Lung (tissue), 12 donors: ENCODE results near the gene QRFP. TPM values are rescaled to one million over a fixed set of nuclear protein-coding genes. Genes with fewer than 3 reads are reported as not detected.

ENCODE experiments used
- ATAC-seq: fragments of 200-7000 bp; cut with Tn5 transposase; one replicate; pipeline ENCODE4 v1.9.1; 2020; ENCODE audit warnings: moderate number of reproducible peaks; ENCODE audit not compliant: insufficient read depth, low FRiP score
- DNase-seq, 3 donors: peaks; one replicate each; pipeline ENCODE4 v3.0.0-alpha.2; 2013 to 2017
- H3K27ac ChIP-seq, 2 donors: one replicate each; pipeline ENCODE4 v1.5.1; 2013; ENCODE audit warnings: mild to moderate bottlenecking in 2 of 2, moderate library complexity in 2 of 2, control low read depth in 1 of 2, inconsistent platforms in 1 of 2, low read depth in 1 of 2, low read length in 1 of 2
- H3K27me3 ChIP-seq, 3 donors: one replicate each; pipeline ENCODE4 v1.5.1; 2013; ENCODE audit warnings: low read length in 2 of 3; ENCODE audit not compliant: control insufficient read depth in 3 of 3, insufficient read depth in 3 of 3
- H3K36me3 ChIP-seq, 4 donors: one replicate each; pipeline ENCODE4 v1.5.1; 2013; ENCODE audit warnings: low read length in 4 of 4, mild to moderate bottlenecking in 1 of 4, moderate library complexity in 1 of 4; ENCODE audit not compliant: control insufficient read depth in 4 of 4, insufficient read depth in 4 of 4
- H3K4me1 ChIP-seq, 5 donors: one replicate each; pipeline ENCODE4 v1.5.1; 2013; ENCODE audit warnings: low read length in 5 of 5, mild to moderate bottlenecking in 2 of 5, moderate library complexity in 1 of 5; ENCODE audit not compliant: control insufficient read depth in 5 of 5, insufficient read depth in 5 of 5
- H3K4me3 ChIP-seq: one replicate; pipeline ENCODE4 v1.5.1; 2013; ENCODE audit warnings: mild to moderate bottlenecking, control low read depth, moderate library complexity
- H3K9ac ChIP-seq, 2 donors: one replicate each; pipeline ENCODE4 v1.5.1; 2013; ENCODE audit warnings: low read length in 2 of 2, control low read depth in 1 of 2; ENCODE audit not compliant: insufficient read depth in 1 of 2
- H3K9me3 ChIP-seq, 4 donors: one replicate each; pipeline ENCODE4 v1.5.1; 2013; ENCODE audit warnings: low read length in 3 of 4, mild to moderate bottlenecking in 1 of 4, moderate library complexity in 1 of 4; ENCODE audit not compliant: control insufficient read depth in 4 of 4, insufficient read depth in 3 of 4
- CTCF ChIP-seq: IDR thresholded peaks from 2 replicates; pipeline ENCODE4 v1.5.1; 2012; ENCODE audit warnings: mild to moderate bottlenecking; ENCODE audit errors: control extremely low read depth, extremely low read depth
- WGBS, 2 donors: extraction: QIAGEN DNeasy Blood & Tissue Kit; methylation state at CpG; one replicate each; pipeline ENCODE4 v1.1.7; 2013; 5-methylcytosine and 5-hydroxymethylcytosine counted together
- polyA plus RNA-seq, 2 donors: library from polyadenylated mRNA; stranded (reverse); fragments of 200-250 nt; gene quantifications; one replicate each; pipeline ENCODE4 v1.2.1, GENCODE V29; 2013
- total RNA-seq, 2 donors: library from RNA; depleted of rRNA in 1 of 2; stranded (reverse); fragments of >200 nt in 1 of 2; gene quantifications; one replicate each; pipeline ENCODE4 v1.2.1, GENCODE V29; 2014 to 2021
- donor health status: control.
- donor health status: control.
- donor health status: Bipolar disorder and iron deficiency.
- donor health status: healthy.
- donor health status: DM: yes; HTN: yes; CAD: no.

QRFP gene
- total and polyA plus RNA-seq, 4 donors = 0.13 to 0.16 TPM; not detected in 2

DNA sequence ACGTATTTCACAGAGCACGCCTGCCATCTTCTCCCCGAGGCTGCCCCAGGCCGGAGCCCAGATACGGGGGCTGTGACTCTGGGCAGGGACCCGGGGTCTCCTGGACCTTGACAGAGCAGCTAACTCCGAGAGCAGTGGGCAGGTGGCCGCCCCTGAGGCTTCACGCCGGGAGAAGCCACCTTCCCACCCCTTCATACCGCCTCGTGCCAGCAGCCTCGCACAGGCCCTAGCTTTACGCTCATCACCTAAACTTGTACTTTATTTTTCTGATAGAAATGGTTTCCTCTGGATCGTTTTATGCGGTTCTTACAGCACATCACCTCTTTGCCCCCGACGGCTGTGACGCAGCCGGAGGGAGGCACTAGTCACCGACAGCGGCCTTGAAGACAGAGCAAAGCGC, 9.6 kb downstream of the QRFP start:
- Histone ChIP-seq H3K9ac (no peak overlapping the region), H3K9me3 (no peaks in the 10 kb centered on the region), H3K36me3 (peaks cover 8 to 65% (median 20%) of the 10 kb centered on the region in 4 donors), H3K4me1 (peaks cover 0 to 9% (median 0%) of the 10 kb centered on the region in 5 donors), H3K4me3 (no peak overlapping the region), H3K27ac (no peak overlapping the region), H3K27me3 (no peaks in the 10 kb centered on the region)
- 94 to 96% methylated on average over 23 of the region's 23 CpGs for WGBS, 2 donors
- no peak for TF ChIP-seq CTCF
- DNase-seq (no peak), ATAC-seq (no peak)

- Histone ChIP-seq H3K27me3 (no peaks in the 10 kb centered on the region), H3K4me3 (no peak overlapping the region), H3K9me3 (no peaks in the 10 kb centered on the region), H3K4me1 (peaks cover 0 to 9% (median 0%) of the 10 kb centered on the region in 5 donors), H3K36me3 (peaks cover 8 to 76% (median 22%) of the 10 kb centered on the region in 4 donors), H3K9ac (no peak overlapping the region), H3K27ac (no peak overlapping the region)
- no peak for ATAC-seq
- WGBS, 2 donors = 92% methylated on average over 35 of the region's 35 CpGs
- no peak for TF ChIP-seq CTCF
- DNase-seq = no peak
Observed at GRCh38 chr9:130885484-130886375, 10.9 kb downstream of the QRFP start.

- no peak overlapping the region for H3K9ac ChIP-seq
- no peak overlapping the region for H3K27ac ChIP-seq
- H3K4me1 ChIP-seq = peaks cover 0 to 9% (median 0%) of the 10 kb centered on the region in 5 donors
- no peak for TF ChIP-seq CTCF
- peaks cover 10 to 78% (median 18%) of the 10 kb centered on the region in 4 donors for H3K36me3 ChIP-seq
- H3K27me3 ChIP-seq = no peaks in the 10 kb centered on the region
- WGBS, 2 donors = 91 to 92% methylated on average over 47 of the region's 47 CpGs
- DNase-seq (no peak), ATAC-seq (no peak)
- no peak overlapping the region for H3K4me3 ChIP-seq
- no peaks in the 10 kb centered on the region for H3K9me3 ChIP-seq
Observed at GRCh38 chr9:130884542-130885483, 11.8 kb downstream of the QRFP start.
